ENCODE data around the gene INPP4A. TPM values are rescaled to one million over a fixed set of nuclear protein-coding genes. Genes with fewer than 3 reads are reported as not detected.
A peak's percentile ranks its signal among the peaks of the same experiment; 100 is the strongest.

INPP4A gene
- total and polyA plus RNA-seq, 7 donors, result 1.8 to 49.9 (median 30.4) TPM

- intact Hi-C loops (cut with DNase I), result no loop called here
- DNase-seq, result peak; percentile 80
- Histone ChIP-seq H3K4me3 (no peak overlapping the region), H3K27ac (peak overlapping the region; percentile 63 to 82 (median 70)), H3K36me3 (no peaks in the 10 kb centered on the region), H3K27me3 (no peaks in the 10 kb centered on the region), H3K9me3 (no peaks in the 10 kb centered on the region), H3K4me1 (peaks cover 0 to 65% (median 60%) of the 10 kb centered on the region in 4 donors)
- TF ChIP-seq EP300 (IDR thresholded peaks at IDR 0.05), result no peak
- WGBS, 2 donors, result 80 to 86% methylated on average over 12 of the region's 12 CpGs
These were observed 63.4 kb downstream of the INPP4A start for GRCh38 chr2:98507891-98508708.

GRCh38 chr2:98508709-98509066 lies 64.0 kb downstream of the INPP4A start:
- intact Hi-C loops (cut with DNase I), result no loop called here

DNA sequence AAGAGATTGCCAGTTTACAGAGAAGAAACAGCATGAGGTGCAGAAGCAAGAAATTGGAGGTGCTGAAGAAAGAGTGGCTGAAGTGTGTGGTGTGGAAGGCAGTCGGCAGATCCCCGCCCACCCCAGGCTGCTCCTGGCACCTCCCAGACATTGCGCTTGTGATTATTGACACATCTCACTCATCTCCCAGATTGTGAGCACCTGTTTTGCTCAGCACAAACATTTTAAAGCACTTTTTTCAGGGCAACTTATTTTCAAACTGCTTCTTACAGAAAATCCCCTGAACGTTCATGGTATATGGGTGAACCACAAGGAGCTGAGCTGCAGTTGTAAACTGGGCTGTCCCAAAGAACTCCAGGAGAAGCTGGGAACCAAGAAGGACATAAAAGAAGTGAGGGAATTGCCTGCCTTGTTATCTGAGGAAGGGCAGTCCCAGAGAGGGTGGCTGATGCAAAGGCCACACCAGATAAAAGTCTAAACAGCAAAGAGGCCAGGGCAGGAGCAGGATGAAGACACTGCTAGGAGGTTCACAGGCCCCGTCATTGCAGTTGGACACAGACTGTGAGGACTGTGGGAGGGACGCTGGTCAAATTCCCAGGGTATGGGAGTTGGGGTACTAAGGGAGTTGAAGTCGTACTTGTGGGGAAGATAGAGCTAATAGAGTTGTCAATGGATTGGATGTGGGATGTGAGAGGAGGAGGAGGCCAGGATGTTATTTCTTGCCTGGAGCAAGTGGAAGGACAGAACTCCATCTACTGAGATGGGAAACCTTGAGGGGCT lies 65.1 kb downstream of the INPP4A start:
- H3K27ac ChIP-seq, result peak overlapping the region in 2 of 4 donors; percentile 16 to 82

More at GRCh38 chr2:98508709-98509066, 64.0 kb downstream of the INPP4A start:
- WGBS, 2 donors, result 65 to 80% methylated on average over 9 of the region's 9 CpGs
- Histone ChIP-seq H3K27me3 (no peaks in the 10 kb centered on the region), H3K27ac (peak overlapping the region; percentile 63 to 82 (median 70)), H3K4me3 (no peak overlapping the region), H3K36me3 (no peaks in the 10 kb centered on the region), H3K9me3 (no peaks in the 10 kb centered on the region), H3K4me1 (peaks cover 0 to 59% (median 54%) of the 10 kb centered on the region in 4 donors)
- TF ChIP-seq CTCF (IDR thresholded peaks at IDR 0.05), result no peak
- no peak for TF ChIP-seq POLR2A (IDR thresholded peaks at IDR 0.05)
- peak; percentile 41 to 68 (median 56) for TF ChIP-seq POLR2AphosphoS5 (IDR thresholded peaks at IDR 0.05)
- peak in 1 of 4 donors; percentile 32 for TF ChIP-seq EP300 (IDR thresholded peaks at IDR 0.05)
- peak; percentile 82 for DNase-seq

DNA sequence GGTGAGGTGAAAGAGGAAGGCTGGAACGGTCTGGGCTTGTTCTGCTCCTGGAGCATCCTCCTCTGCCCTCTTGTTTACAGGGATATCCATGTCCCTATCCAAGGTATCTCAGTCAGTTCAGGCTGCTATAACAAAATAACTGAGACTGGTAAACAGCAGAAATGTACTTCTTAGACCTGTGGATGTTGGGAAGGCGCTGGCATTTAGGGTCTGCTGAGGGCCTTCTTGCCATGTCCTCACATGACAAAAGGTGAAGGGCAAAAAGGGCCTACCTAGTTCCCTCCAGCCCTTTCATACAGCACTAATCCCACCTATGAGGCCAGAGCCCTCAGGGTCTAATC lies 65.6 kb downstream of the INPP4A start:
- TF ChIP-seq POLR2AphosphoS5 (IDR thresholded peaks at IDR 0.05) (no peak), CTCF (IDR thresholded peaks at IDR 0.05) (no peak)
- Histone ChIP-seq H3K27me3 (no peaks in the 10 kb centered on the region), H3K36me3 (no peaks in the 10 kb centered on the region), H3K9me3 (no peaks in the 10 kb centered on the region), H3K4me3 (no peak overlapping the region), H3K27ac (no peak overlapping the region), H3K4me1 (peaks cover 0 to 56% (median 49%) of the 10 kb centered on the region in 4 donors)
- intact Hi-C loops (cut with DNase I), result no loop called here
- 93 to 99% methylated on average over 2 of the region's 2 CpGs for WGBS, 2 donors
- no peak for DNase-seq

More for the DNA sequence above, 65.1 kb downstream of the INPP4A start:
- intact Hi-C loops (cut with DNase I), result no loop called here
- no peak for TF ChIP-seq EP300 (IDR thresholded peaks at IDR 0.05)
- no peak for TF ChIP-seq POLR2A (IDR thresholded peaks at IDR 0.05)
- TF ChIP-seq CTCF (IDR thresholded peaks at IDR 0.05), result no peak
- no peak for TF ChIP-seq POLR2AphosphoS5 (IDR thresholded peaks at IDR 0.05)
- H3K4me3 ChIP-seq, result no peak overlapping the region
- WGBS, 2 donors, result 91 to 92% methylated on average over 7 of the region's 7 CpGs
- no peaks in the 10 kb centered on the region for H3K27me3 ChIP-seq
- peaks cover 0 to 56% (median 49%) of the 10 kb centered on the region in 4 donors for H3K4me1 ChIP-seq
- H3K9me3 ChIP-seq, result no peaks in the 10 kb centered on the region
- peak; percentile 50 for DNase-seq
- H3K36me3 ChIP-seq, result no peaks in the 10 kb centered on the region

DNA sequence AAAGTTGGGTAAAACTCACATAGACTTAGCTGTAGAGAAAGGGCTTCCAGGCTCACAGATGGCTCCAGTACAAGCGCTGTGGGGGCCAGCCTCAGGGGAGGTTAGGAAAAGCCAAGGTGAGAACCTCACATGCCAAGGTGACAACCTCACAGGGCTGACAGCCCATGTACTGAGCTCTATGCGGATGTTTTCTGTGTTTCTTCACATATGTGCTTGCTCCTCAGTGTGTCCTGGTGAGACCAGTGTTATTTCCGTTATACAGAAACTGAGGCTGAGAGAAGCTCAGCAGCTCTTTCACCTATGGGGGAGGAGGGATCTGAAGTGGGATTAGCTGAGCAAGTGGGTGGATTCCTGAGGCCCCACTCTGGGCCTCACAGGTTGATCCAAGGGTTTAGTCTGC lies 67.3 kb downstream of the INPP4A start:
- TF ChIP-seq POLR2AphosphoS5 (IDR thresholded peaks at IDR 0.05) (no peak), POLR2A (IDR thresholded peaks at IDR 0.05) (no peak), CTCF (IDR thresholded peaks at IDR 0.05) (no peak), EP300 (IDR thresholded peaks at IDR 0.05) (no peak)
- Histone ChIP-seq H3K9me3 (no peaks in the 10 kb centered on the region), H3K4me3 (no peak overlapping the region), H3K36me3 (no peaks in the 10 kb centered on the region), H3K27me3 (no peaks in the 10 kb centered on the region), H3K4me1 (peaks cover 0 to 56% (median 44%) of the 10 kb centered on the region in 4 donors), H3K27ac (no peak overlapping the region)
- intact Hi-C loops (cut with DNase I), result no loop called here
- peak; percentile 22 for DNase-seq
- WGBS, 2 donors, result 96% methylated on average over 3 of the region's 3 CpGs

Measured in sigmoid colon (tissue), 7 donors.